Osteocyte (in vitro differentiated cells): ENCODE measurements around the gene USP48. TPM values are rescaled to one million over a fixed set of nuclear protein-coding genes. Genes with fewer than 3 reads are reported as not detected.

Source experiments
- DNase-seq: peaks from one replicate; pipeline ENCODE4 v3.0.0; 2021; ENCODE audit warnings: mixed read lengths; ENCODE audit not compliant: unreplicated experiment; ENCODE audit errors: extremely low spot score
- H3K27ac Mint-ChIP-seq: one replicate; pipeline ENCODE4 v1.8.0; 2021; ENCODE audit warnings: mild to moderate bottlenecking, mixed read lengths; ENCODE audit not compliant: unreplicated experiment
- H3K27me3 Mint-ChIP-seq: one replicate; pipeline ENCODE4 v1.8.0; 2021; ENCODE audit warnings: mixed read lengths; ENCODE audit not compliant: unreplicated experiment
- H3K36me3 Mint-ChIP-seq: one replicate; pipeline ENCODE4 v1.8.0; 2021; ENCODE audit warnings: mixed read lengths; ENCODE audit not compliant: unreplicated experiment
- H3K4me1 Mint-ChIP-seq: one replicate; pipeline ENCODE4 v1.8.0; 2021; ENCODE audit warnings: mixed read lengths; ENCODE audit not compliant: unreplicated experiment
- H3K4me3 Mint-ChIP-seq: one replicate; pipeline ENCODE4 v1.8.0; 2021; ENCODE audit warnings: mild to moderate bottlenecking, moderate library complexity, mixed read lengths; ENCODE audit not compliant: unreplicated experiment
- H3K9me3 Mint-ChIP-seq: one replicate; pipeline ENCODE4 v1.8.0; 2021; ENCODE audit warnings: mixed read lengths; ENCODE audit not compliant: unreplicated experiment
- total RNA-seq: library from RNA; stranded (reverse); gene quantifications from 2 replicates; pipeline ENCODE4 v1.2.1, GENCODE V29; 2021
- TF ChIP-seq, protein P1 (sequence below): fragments of 200-600 bp; sonication (generic); IDR thresholded peaks from 2 replicates; pipeline ENCODE4 v1.5.0; 2021; ENCODE audit warnings: antibody characterized with exemption, mild to moderate bottlenecking, moderate library complexity

USP48 gene
- total RNA-seq, 1 donor from 2014 or later = 73.6 TPM

DNA sequence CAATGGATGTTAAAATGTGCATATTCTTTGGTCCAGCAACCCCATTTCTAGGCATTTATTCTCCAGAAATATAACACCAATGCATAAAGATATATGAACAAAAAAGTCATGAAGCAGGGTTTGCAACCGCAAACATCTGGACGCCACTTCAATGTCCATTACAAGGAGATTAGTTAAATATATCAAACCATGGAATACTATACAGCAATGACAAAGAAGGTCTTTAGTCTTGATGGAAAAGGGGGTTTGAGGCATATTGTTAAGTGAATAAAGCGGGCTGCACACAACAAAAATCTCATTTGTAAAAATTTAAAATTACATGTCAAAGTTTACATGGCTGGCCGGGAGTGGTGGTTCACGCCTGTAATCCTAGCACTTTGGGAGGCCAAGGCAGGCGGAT lies 145.4 kb downstream of the USP48 start:
- no peak for DNase-seq
- Mint-ChIP-seq H3K27me3 (peaks cover 8% of the 10 kb centered on the region), H3K27ac (no peak overlapping the region), H3K36me3 (no peaks in the 10 kb centered on the region), H3K4me3 (no peak overlapping the region), H3K9me3 (no peaks in the 10 kb centered on the region), H3K4me1 (peaks cover 2% of the 10 kb centered on the region)
- TF ChIP-seq, protein P1, sequence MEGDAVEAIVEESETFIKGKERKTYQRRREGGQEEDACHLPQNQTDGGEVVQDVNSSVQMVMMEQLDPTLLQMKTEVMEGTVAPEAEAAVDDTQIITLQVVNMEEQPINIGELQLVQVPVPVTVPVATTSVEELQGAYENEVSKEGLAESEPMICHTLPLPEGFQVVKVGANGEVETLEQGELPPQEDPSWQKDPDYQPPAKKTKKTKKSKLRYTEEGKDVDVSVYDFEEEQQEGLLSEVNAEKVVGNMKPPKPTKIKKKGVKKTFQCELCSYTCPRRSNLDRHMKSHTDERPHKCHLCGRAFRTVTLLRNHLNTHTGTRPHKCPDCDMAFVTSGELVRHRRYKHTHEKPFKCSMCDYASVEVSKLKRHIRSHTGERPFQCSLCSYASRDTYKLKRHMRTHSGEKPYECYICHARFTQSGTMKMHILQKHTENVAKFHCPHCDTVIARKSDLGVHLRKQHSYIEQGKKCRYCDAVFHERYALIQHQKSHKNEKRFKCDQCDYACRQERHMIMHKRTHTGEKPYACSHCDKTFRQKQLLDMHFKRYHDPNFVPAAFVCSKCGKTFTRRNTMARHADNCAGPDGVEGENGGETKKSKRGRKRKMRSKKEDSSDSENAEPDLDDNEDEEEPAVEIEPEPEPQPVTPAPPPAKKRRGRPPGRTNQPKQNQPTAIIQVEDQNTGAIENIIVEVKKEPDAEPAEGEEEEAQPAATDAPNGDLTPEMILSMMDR = no peak

DNA sequence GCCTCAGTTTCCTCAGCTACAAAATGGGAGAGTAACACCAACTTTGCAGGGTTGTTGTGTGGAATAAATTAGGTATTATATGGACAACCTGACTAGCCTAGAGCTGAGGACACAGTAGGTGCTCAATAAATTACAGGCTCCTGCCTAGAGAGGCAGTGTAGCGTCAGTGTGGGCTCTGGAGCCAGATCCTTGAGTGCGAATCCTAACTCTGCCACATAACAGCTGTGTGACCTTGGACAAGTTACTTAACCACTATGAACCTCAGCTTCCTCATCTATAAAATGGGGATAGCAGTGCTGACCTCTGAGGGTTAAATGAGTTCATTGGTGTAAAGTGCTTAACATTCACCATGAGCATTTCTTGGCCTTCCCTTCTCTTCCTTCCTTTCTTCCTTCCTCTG lies 146.9 kb downstream of the USP48 start:
- Mint-ChIP-seq H3K4me3 (no peak overlapping the region), H3K27ac (no peak overlapping the region), H3K9me3 (no peaks in the 10 kb centered on the region), H3K4me1 (peaks cover 2% of the 10 kb centered on the region), H3K27me3 (peaks cover 10% of the 10 kb centered on the region), H3K36me3 (no peaks in the 10 kb centered on the region)
- TF ChIP-seq, protein P1 = no peak
- DNase-seq = no peak

DNA sequence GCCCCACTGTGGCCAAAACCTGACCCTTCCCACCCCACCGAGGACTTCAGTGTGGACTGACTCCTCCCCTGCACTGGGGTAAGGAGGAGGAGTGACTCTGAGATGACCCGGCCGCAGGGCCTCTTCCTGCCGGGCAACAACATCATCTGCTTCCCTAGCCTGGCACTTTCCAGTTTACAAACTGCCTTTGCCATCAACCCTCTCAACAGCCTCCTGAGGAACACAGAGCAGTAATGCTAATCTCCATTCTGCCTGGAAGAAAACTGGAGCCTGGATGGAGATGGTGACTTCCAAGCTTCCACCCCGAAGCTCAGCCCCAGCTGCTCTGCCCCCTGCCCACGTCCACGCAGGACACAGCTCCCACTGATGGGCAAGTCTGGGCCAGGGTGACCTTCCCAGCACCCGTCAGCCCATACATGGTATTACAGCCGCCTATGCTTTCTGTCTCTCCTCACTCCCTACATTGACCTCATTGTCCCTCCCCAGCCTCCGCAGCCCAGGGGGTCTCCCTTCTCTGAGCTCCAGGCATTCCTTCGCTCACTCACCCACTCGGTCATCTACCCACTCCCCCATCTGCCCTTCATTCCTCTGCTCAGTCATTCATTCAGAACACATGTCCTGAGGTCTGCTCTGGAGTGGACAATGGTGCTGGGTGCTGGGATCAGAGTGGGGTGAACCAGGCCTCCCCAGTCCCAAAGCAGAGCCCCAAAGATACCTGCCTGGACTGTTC lies 148.0 kb downstream of the USP48 start:
- Mint-ChIP-seq H3K27me3 (peaks cover 20% of the 10 kb centered on the region), H3K4me1 (peaks cover 2% of the 10 kb centered on the region), H3K27ac (no peak overlapping the region), H3K36me3 (no peaks in the 10 kb centered on the region), H3K9me3 (no peaks in the 10 kb centered on the region), H3K4me3 (no peak overlapping the region)
- TF ChIP-seq, protein P1 = no peak
- DNase-seq = no peak

DNA sequence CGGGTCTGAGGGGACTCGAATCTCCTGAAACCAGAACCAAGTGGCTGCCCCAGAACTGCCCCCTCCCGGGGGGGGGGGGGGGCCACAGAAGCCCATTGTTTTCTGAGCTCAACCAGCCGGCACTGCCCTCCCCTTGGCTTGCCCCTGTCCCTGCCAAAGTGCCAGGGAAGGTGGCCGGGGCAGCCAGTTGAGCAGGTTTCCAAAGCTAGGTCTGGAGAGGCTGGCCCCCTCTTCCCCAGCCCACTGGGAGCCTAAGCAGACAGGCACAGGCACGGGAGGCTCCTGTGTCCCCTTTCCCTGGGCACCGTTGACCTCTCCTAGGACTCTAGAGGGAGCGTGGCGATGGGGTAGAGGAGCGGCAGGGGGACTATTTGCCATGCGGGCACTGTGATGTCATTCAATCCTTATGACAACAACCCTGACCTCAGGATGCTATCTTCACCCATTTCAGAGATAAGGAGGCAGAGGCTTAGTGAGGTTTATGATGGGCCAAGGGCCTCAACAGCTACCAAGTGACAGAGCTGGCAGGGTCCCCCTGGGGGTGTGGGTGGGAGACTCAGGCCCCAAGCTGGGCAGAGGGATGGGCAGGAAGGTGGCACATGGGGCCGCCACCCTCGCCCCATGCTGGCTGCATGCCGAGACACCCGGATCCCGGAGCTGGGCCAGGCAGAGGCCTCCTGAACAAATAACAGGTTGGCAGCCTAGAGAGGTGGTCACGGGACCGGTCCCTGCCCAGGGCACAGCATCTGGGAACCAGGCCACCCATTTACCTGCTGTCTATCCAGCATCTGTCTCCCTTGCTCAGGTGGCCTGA lies 148.8 kb downstream of the USP48 start:
- no peaks in the 10 kb centered on the region for H3K9me3 Mint-ChIP-seq
- DNase-seq = no peak
- no peak overlapping the region for H3K4me3 Mint-ChIP-seq
- TF ChIP-seq, protein P1 = no peak
- peaks cover 28% of the 10 kb centered on the region for H3K27me3 Mint-ChIP-seq
- H3K36me3 Mint-ChIP-seq = no peaks in the 10 kb centered on the region
- H3K4me1 Mint-ChIP-seq = peaks cover 2% of the 10 kb centered on the region
- H3K27ac Mint-ChIP-seq = no peak overlapping the region

DNA sequence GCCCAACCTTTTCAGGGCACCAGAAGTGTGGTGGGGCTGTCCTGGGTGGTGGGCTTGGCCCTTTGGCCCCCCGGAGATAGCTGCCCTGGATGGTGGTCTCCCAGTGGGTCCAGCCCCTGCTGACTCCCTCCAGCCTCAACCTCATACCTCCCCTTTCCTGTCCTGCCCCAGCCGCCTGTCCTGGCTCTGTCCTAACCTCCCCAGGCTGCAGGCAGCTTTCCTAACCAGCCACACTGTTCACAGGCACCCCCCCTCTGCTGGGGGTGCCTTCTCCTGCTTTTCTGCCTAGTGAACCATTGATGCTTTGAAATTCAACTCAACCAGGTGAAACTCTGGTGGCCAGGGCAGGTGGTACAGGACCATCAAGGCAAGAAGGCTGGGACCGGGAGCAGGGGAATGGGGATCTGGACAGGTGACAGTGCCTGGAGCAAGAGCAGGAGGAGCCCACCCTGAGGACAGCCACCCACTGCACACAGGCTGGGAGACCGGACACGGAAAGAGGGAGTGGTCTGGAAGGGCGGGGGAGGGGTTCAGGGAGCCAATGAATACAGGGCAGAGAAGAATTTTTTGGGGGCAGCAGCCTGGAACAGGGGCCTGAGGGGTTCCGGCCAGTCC lies 149.7 kb downstream of the USP48 start:
- DNase-seq = no peak
- H3K9me3 Mint-ChIP-seq = no peaks in the 10 kb centered on the region
- H3K4me3 Mint-ChIP-seq = no peak overlapping the region
- TF ChIP-seq, protein P1 = no peak
- peaks cover 24% of the 10 kb centered on the region for H3K27me3 Mint-ChIP-seq
- H3K27ac Mint-ChIP-seq = no peak overlapping the region
- peaks cover 2% of the 10 kb centered on the region for H3K4me1 Mint-ChIP-seq
- no peaks in the 10 kb centered on the region for H3K36me3 Mint-ChIP-seq
